Liver (tissue), 9 donors: ENCODE measurements around the gene RIT2. TPM values are rescaled to one million over a fixed set of nuclear protein-coding genes. Genes with fewer than 3 reads are reported as not detected.

Source experiments
- DNase-seq: peaks from one replicate; pipeline ENCODE4 v3.0.0-alpha.2; 2017; ENCODE audit warnings: low spot score
- H3K27ac ChIP-seq, 2 donors: one replicate each; pipeline ENCODE4 v1.7.0; 2013; ENCODE audit warnings: inconsistent platforms in 2 of 2, low read length in 2 of 2, control low read depth in 1 of 2, low read depth in 1 of 2, mild to moderate bottlenecking in 1 of 2
- H3K27me3 ChIP-seq, 4 donors: one replicate each; pipeline versions ENCODE4 v1.6.1 to v1.7.0; 2013; ENCODE audit warnings: low read length in 3 of 4, inconsistent platforms in 1 of 4, mild to moderate bottlenecking in 1 of 4, moderate library complexity in 1 of 4; ENCODE audit not compliant: control insufficient read depth in 4 of 4, insufficient read depth in 4 of 4
- H3K36me3 ChIP-seq, 4 donors: one replicate each; pipeline versions ENCODE4 v1.6.1 to v1.7.0; 2013; ENCODE audit warnings: low read length in 3 of 4, mild to moderate bottlenecking in 3 of 4, low read depth in 1 of 4, moderate library complexity in 1 of 4; ENCODE audit not compliant: control insufficient read depth in 4 of 4, insufficient read depth in 3 of 4
- H3K4me1 ChIP-seq, 4 donors: one replicate each; pipeline versions ENCODE4 v1.6.1 to v1.7.0; 2013; ENCODE audit warnings: low read length in 3 of 4, mild to moderate bottlenecking in 3 of 4, moderate library complexity in 1 of 4; ENCODE audit not compliant: control insufficient read depth in 4 of 4, insufficient read depth in 4 of 4
- H3K4me3 ChIP-seq, 3 donors: one replicate each; pipeline versions ENCODE4 v1.6.1 to v1.7.0; 2013; ENCODE audit warnings: low read length in 3 of 3, control low read depth in 1 of 3, low read depth in 1 of 3, mild to moderate bottlenecking in 1 of 3
- H3K9ac ChIP-seq, 2 donors: one replicate each; pipeline ENCODE4 v1.7.0; 2013; ENCODE audit warnings: low read length in 2 of 2, mild to moderate bottlenecking in 2 of 2, moderate library complexity in 2 of 2, control low read depth in 1 of 2, low read depth in 1 of 2
- H3K9me3 ChIP-seq, 4 donors: one replicate each; pipeline versions ENCODE4 v1.6.1 to v1.7.0; 2013; ENCODE audit warnings: low read length in 3 of 4; ENCODE audit not compliant: control insufficient read depth in 4 of 4
- ATF3 ChIP-seq: IDR thresholded peaks from 2 replicates; pipeline ENCODE4 v1.6.1; 2016; ENCODE audit warnings: antibody characterized with exemption
- EGR1 ChIP-seq, 2 donors: IDR thresholded peaks; 2 replicates each; pipeline ENCODE4 v1.6.1; 2016 to 2018; ENCODE audit warnings: antibody characterized with exemption in 2 of 2, low read depth in 2 of 2
- FOXA1 ChIP-seq: IDR thresholded peaks from 2 replicates; pipeline ENCODE4 v1.6.1; 2016; ENCODE audit warnings: antibody characterized with exemption
- FOXA2 ChIP-seq: IDR thresholded peaks from 2 replicates; pipeline ENCODE4 v1.6.1; 2016; ENCODE audit warnings: antibody characterized with exemption
- JUND ChIP-seq, 2 donors: IDR thresholded peaks; 2 replicates each; pipeline ENCODE4 v1.6.1; 2016; ENCODE audit warnings: antibody characterized with exemption in 2 of 2
- MAX ChIP-seq: IDR thresholded peaks from 2 replicates; pipeline ENCODE4 v1.6.1; 2016; ENCODE audit warnings: antibody characterized with exemption
- NR2F2 ChIP-seq: IDR thresholded peaks from 2 replicates; pipeline ENCODE4 v1.6.1; 2016; ENCODE audit warnings: antibody characterized with exemption
- RAD21 ChIP-seq, 2 donors: IDR thresholded peaks; 2 replicates each; pipeline ENCODE4 v1.6.1; 2016; ENCODE audit warnings: antibody characterized with exemption in 2 of 2, mild to moderate bottlenecking in 2 of 2
- REST ChIP-seq: IDR thresholded peaks from 2 replicates; pipeline ENCODE4 v1.6.1; 2016; ENCODE audit warnings: antibody characterized with exemption, mild to moderate bottlenecking
- RXRA ChIP-seq, 2 donors: IDR thresholded peaks; 2 replicates each; pipeline ENCODE4 v1.6.1; 2017 to 2018; ENCODE audit warnings: antibody characterized with exemption in 2 of 2, mild to moderate bottlenecking in 1 of 2
- TAF1 ChIP-seq: conservative IDR thresholded peaks from 2 replicates; pipeline ENCODE4 v1.6.1; 2016; ENCODE audit warnings: antibody characterized with exemption, mild to moderate bottlenecking
- YY1 ChIP-seq: IDR thresholded peaks from 2 replicates; pipeline ENCODE4 v1.6.1; 2016; ENCODE audit warnings: antibody characterized with exemption, mild to moderate bottlenecking
- ZBTB33 ChIP-seq: IDR thresholded peaks from 2 replicates; pipeline ENCODE4 v1.6.1; 2016; ENCODE audit warnings: antibody characterized with exemption
- WGBS: extraction: QIAGEN DNeasy Blood & Tissue Kit; methylation state at CpG from one replicate; pipeline ENCODE4 v1.1.7; 2013; 5-methylcytosine and 5-hydroxymethylcytosine counted together
- polyA plus RNA-seq, 2 donors: library from polyadenylated mRNA; stranded (reverse) in 1 of 2; unstranded in 1 of 2; fragments of 200-250 nt in 1 of 2; fragments of >200 nt in 1 of 2; fragmentation: Nextera tagmentation in 1 of 2; extraction: Ambion mirVana in 1 of 2; gene quantifications; one replicate each; pipeline versions ENCODE4 v1.2.1 to v1.2.3, GENCODE V29; 2013 to 2015
- total RNA-seq, 2 donors: library from RNA; depleted of rRNA; stranded (reverse); fragments of >200 nt; gene quantifications; one replicate each; pipeline ENCODE4 v1.2.3, GENCODE V29; 2014
- donor health status: healthy.
- donor health status: healthy.
- donor health status: healthy.
- donor health status: healthy.
- donor health status: healthy.

Gene RIT2
- total and polyA plus RNA-seq, 4 donors = not detected

- Histone ChIP-seq H3K9ac (no peak overlapping the region), H3K4me1 (no peaks in the 10 kb centered on the region), H3K27me3 (no peaks in the 10 kb centered on the region), H3K27ac (no peak overlapping the region), H3K4me3 (no peak overlapping the region), H3K36me3 (no peaks in the 10 kb centered on the region), H3K9me3 (no peaks in the 10 kb centered on the region)
- WGBS = 33% methylated on average over 3 of the region's 3 CpGs
- DNase-seq = no peak
- no peak for TF ChIP-seq YY1
Measured at GRCh38 chr18:42976869-42977590, 138.5 kb downstream of the RIT2 start.

- no peak overlapping the region for H3K9ac ChIP-seq
- no peak for TF ChIP-seq MAX
- TF ChIP-seq ZBTB33 = no peak
- no peak for TF ChIP-seq ATF3
- TF ChIP-seq YY1 = no peak
- TF ChIP-seq RAD21 (IDR thresholded peaks at IDR 0.05) = no peak
- no peak for TF ChIP-seq EGR1 (IDR thresholded peaks at IDR 0.05; ENCODE audit: low read depth in 2 of 2)
- TF ChIP-seq JUND (IDR thresholded peaks at IDR 0.05) = no peak
- TF ChIP-seq TAF1 = no peak
- TF ChIP-seq RXRA (IDR thresholded peaks at IDR 0.05) = no peak
- TF ChIP-seq REST = no peak
- TF ChIP-seq NR2F2 = no peak
- TF ChIP-seq FOXA1 = no peak
- no peak for TF ChIP-seq FOXA2
- H3K4me3 ChIP-seq = no peak overlapping the region
- H3K27me3 ChIP-seq = peaks cover 0 to 2% (median 0%) of the 10 kb centered on the region in 4 donors
- no peaks in the 10 kb centered on the region for H3K4me1 ChIP-seq
- H3K27ac ChIP-seq = no peak overlapping the region
- H3K9me3 ChIP-seq = no peaks in the 10 kb centered on the region
- 51% methylated on average over 2 of the region's 2 CpGs for WGBS
- no peaks in the 10 kb centered on the region for H3K36me3 ChIP-seq
- no peak for DNase-seq
Measured at GRCh38 chr18:42969366-42969765, 146.1 kb downstream of the RIT2 start.
